HepG2 (cell line): ENCODE results near the gene FFAR1. TPM values are rescaled to one million over a fixed set of nuclear protein-coding genes. Genes with fewer than 3 reads are reported as not detected.
A peak's percentile ranks its signal among the peaks of the same experiment; 100 is the strongest.

Experiments
- DR1 ChIP-seq: sonication (generic); formaldehyde crosslinking; IDR thresholded peaks from 2 replicates; pipeline ENCODE4 v1.8.0; 2021; ENCODE audit warnings: mild to moderate bottlenecking, missing genetic modification reagents, inconsistent platforms
- ELF3 ChIP-seq: IDR thresholded peaks from 2 replicates; pipeline ENCODE4 v1.6.1; 2016; ENCODE audit warnings: missing genetic modification reagents, missing compliant biosample characterization
- FOXC1 ChIP-seq: sonication (generic); formaldehyde crosslinking; IDR thresholded peaks from 2 replicates; pipeline ENCODE4 v1.8.0; 2022; ENCODE audit warnings: mild to moderate bottlenecking, missing genetic modification reagents, borderline replicate concordance
- HMG20A ChIP-seq: IDR thresholded peaks from 2 replicates; pipeline ENCODE4 v1.6.1; 2016; ENCODE audit warnings: borderline replicate concordance
- HNF1B ChIP-seq: sonication (generic); formaldehyde crosslinking; IDR thresholded peaks from 2 replicates; pipeline ENCODE4 v1.5.1; 2020; ENCODE audit warnings: mild to moderate bottlenecking, moderate library complexity, missing genetic modification reagents
- KDM2A ChIP-seq: sonication (generic); formaldehyde crosslinking; IDR thresholded peaks from 2 replicates; pipeline ENCODE4 v1.4.0; 2020; ENCODE audit warnings: low read depth, missing genetic modification reagents, borderline replicate concordance
- KIAA2018 ChIP-seq: sonication (generic); formaldehyde crosslinking; IDR thresholded peaks from 2 replicates; pipeline ENCODE4 v1.5.0; 2020; ENCODE audit warnings: mild to moderate bottlenecking, missing genetic modification reagents, borderline replicate concordance
- KLF13 ChIP-seq: sonication (generic); formaldehyde crosslinking; IDR thresholded peaks from 2 replicates; pipeline ENCODE4 v1.4.0; 2020; ENCODE audit warnings: mild to moderate bottlenecking, missing genetic modification reagents
- LBX2 ChIP-seq: sonication (generic); formaldehyde crosslinking; IDR thresholded peaks from 2 replicates; pipeline ENCODE4 v1.5.0; 2020; ENCODE audit warnings: missing genetic modification reagents, mild to moderate bottlenecking, borderline replicate concordance
- MAZ ChIP-seq, 2 experiments: sonication (generic) in 1 of 2; formaldehyde crosslinking in 1 of 2; IDR thresholded peaks; 2 replicates each; pipeline versions ENCODE4 v1.5.0 to v1.6.1; 2012 to 2020; ENCODE audit warnings: low read depth in 2 of 2, mild to moderate bottlenecking in 2 of 2, borderline replicate concordance in 1 of 2, improper control_type of control experiment in 1 of 2, low read length in 1 of 2, missing genetic modification reagents in 1 of 2, moderate library complexity in 1 of 2
- RBAK ChIP-seq: sonication (generic); formaldehyde crosslinking; IDR thresholded peaks from 2 replicates; pipeline ENCODE4 v1.5.1; 2020; ENCODE audit warnings: mild to moderate bottlenecking, missing genetic modification reagents
- SSRP1 ChIP-seq: IDR thresholded peaks from 2 replicates; pipeline ENCODE4 v1.6.1; 2016; ENCODE audit warnings: control low read depth
- ZNF431 ChIP-seq: sonication (generic); formaldehyde crosslinking; IDR thresholded peaks from 2 replicates; pipeline ENCODE4 v1.9.0; 2022; ENCODE audit warnings: missing genetic modification reagents, low read depth, mild to moderate bottlenecking, borderline replicate concordance
- ZNF496 ChIP-seq: sonication (generic); formaldehyde crosslinking; IDR thresholded peaks from 2 replicates; pipeline ENCODE4 v1.8.1; 2023; ENCODE audit warnings: mild to moderate bottlenecking, moderate library complexity, missing genetic modification reagents; ENCODE audit not compliant: insufficient replicate concordance
- ZNF557 ChIP-seq: sonication (generic); formaldehyde crosslinking; IDR thresholded peaks from 2 replicates; pipeline ENCODE4 v1.4.0; 2020; ENCODE audit warnings: missing genetic modification reagents
- ZNF7 ChIP-seq: IDR thresholded peaks from 2 replicates; pipeline ENCODE4 v1.6.1; 2016; ENCODE audit warnings: missing biosample characterization, missing genetic modification reagents
- ZNF776 ChIP-seq: sonication (generic); formaldehyde crosslinking; IDR thresholded peaks from 2 replicates; pipeline ENCODE4 v1.4.0; 2020; ENCODE audit warnings: mild to moderate bottlenecking, missing genetic modification reagents
- polyA plus RNA-seq, 8 experiments: library from polyadenylated mRNA; depleted of rRNA in 3 of 8; stranded (reverse) in 7 of 8; unstranded in 1 of 8; fragments of >200 nt; fragmentation: Illumina TruSeq in 4 of 8; extraction: Trizol in 4 of 8; gene quantifications; 2 replicates each; pipeline versions ENCODE4 v1.2.1 to v1.2.3, GENCODE V29; 2011 to 2016; ENCODE audit warnings: low read depth in 4 of 8, missing spikeins in 1 of 8, mixed read lengths in 1 of 8; ENCODE audit not compliant: insufficient read depth in 1 of 8
- total RNA-seq, 5 experiments: library from RNA; depleted of rRNA; stranded (reverse); fragments of >200 nt; fragmentation: Illumina TruSeq; extraction: Trizol; gene quantifications; 2 replicates each; pipeline ENCODE4 v1.2.3, GENCODE V29; 2016; ENCODE audit warnings: low read depth in 1 of 5

FFAR1 gene
- total and polyA plus RNA-seq, 2 of the 13 experiments (the other 11 are each of a cell fraction or from before 2014, with no cell fraction given): not detected

GRCh38 chr19:35352448-35353304, 5.0 kb downstream of the FFAR1 start (continued):
- TF ChIP-seq MAZ (IDR thresholded peaks at IDR 0.05; ENCODE audit: borderline replicate concordance, low read depth, low read length) (no peak), MAZ (CRISPR knock-in tag; IDR thresholded peaks at IDR 0.05; ENCODE audit: low read depth) (no peak), KDM2A (peak; percentile 54; the same call in 1 of the 2 replicates), ZNF7 (CRISPR knock-in tag) (no peak), ZNF431 (CRISPR knock-in tag) (no peak), DR1 (CRISPR knock-in tag) (no peak), ELF3 (CRISPR knock-in tag) (peak; percentile 52; the same call in 1 of the 2 replicates), KLF13 (no peak), RBAK (CRISPR knock-in tag) (no peak), HNF1B (CRISPR knock-in tag) (peak; percentile 65; the same call in 1 of the 2 replicates), HMG20A (CRISPR knock-in tag) (no peak), LBX2 (CRISPR knock-in tag) (no peak), SSRP1 (CRISPR knock-in tag) (no peak), ZNF557 (CRISPR knock-in tag) (no peak), ZNF496 (no peak), ZNF776 (CRISPR knock-in tag) (no peak), FOXC1 (CRISPR knock-in tag) (no peak), KIAA2018 (CRISPR knock-in tag) (no peak)
